CD4-positive, alpha-beta T cell (primary cell): ENCODE results near the gene PAMR1. TPM values are rescaled to one million over a fixed set of nuclear protein-coding genes. Genes with fewer than 3 reads are reported as not detected.

Source experiments
- ATAC-seq: fragments of 200-7000 bp; cut with Tn5 transposase; one replicate; pipeline ENCODE4 v1.10.0; 2022; ENCODE audit warnings: mild to moderate bottlenecking; ENCODE audit not compliant: poor library complexity
- CTCF ChIA-PET: fragments of 350-600 bp; sonication (Branson Sonifier 250); formaldehyde crosslinking; loops from one replicate; lab custom pipeline; 2021; ENCODE audit warnings: antibody characterized with exemption, inconsistent platforms; lab: Charles Lee
- POLR2A ChIA-PET: fragments of 350-600 bp; sonication (Branson Sonifier 250); formaldehyde crosslinking; loops from one replicate; lab custom pipeline; 2021; ENCODE audit warnings: antibody characterized with exemption, inconsistent platforms; lab: Charles Lee
- DNase-seq, 14 experiments: peaks; one replicate each; pipeline ENCODE4 v3.0.0-alpha.2; 2013 to 2020; ENCODE audit warnings: mixed read lengths in 2 of 14
- H3K27ac ChIP-seq, 2 donors: one replicate each; pipeline versions ENCODE4 v1.5.1 to v1.7.0; 2013; ENCODE audit warnings: low read length in 2 of 2, low read depth in 1 of 2, mild to moderate bottlenecking in 1 of 2
- H3K27me3 ChIP-seq, 2 experiments: 1 replicate in 1 of 2; 2 replicates in 1 of 2; pipeline versions ENCODE4 v1.6.1 to v1.7.0; 2013; ENCODE audit warnings: low read length in 2 of 2, control low read depth in 1 of 2, mild to moderate bottlenecking in 1 of 2, moderate library complexity in 1 of 2; ENCODE audit not compliant: insufficient read depth in 2 of 2, control insufficient read depth in 1 of 2
- H3K36me3 ChIP-seq: one replicate; pipeline ENCODE4 v1.6.1; 2013; ENCODE audit warnings: low read length, control low read depth; ENCODE audit not compliant: insufficient read depth
- H3K4me1 ChIP-seq: one replicate; pipeline ENCODE4 v1.6.1; 2013; ENCODE audit warnings: low read length, control low read depth; ENCODE audit not compliant: insufficient read depth
- H3K4me3 ChIP-seq: one replicate; pipeline ENCODE4 v1.5.1; 2013; ENCODE audit warnings: mild to moderate bottlenecking, low read length, moderate library complexity
- H3K9me3 ChIP-seq, 2 experiments: 1 replicate in 1 of 2; 2 replicates in 1 of 2; pipeline versions ENCODE4 v1.6.1 to v1.7.0; 2013; ENCODE audit warnings: low read length in 2 of 2, mild to moderate bottlenecking in 2 of 2, control low read depth in 1 of 2, moderate library complexity in 1 of 2; ENCODE audit not compliant: control insufficient read depth in 1 of 2, insufficient read depth in 1 of 2
- H3K27ac Mint-ChIP-seq: one replicate; pipeline ENCODE4 v1.8.0; 2020; ENCODE audit warnings: mixed read lengths
- H3K27me3 Mint-ChIP-seq: one replicate; pipeline ENCODE4 v1.8.0; 2021; ENCODE audit warnings: mixed read lengths
- H3K36me3 Mint-ChIP-seq: one replicate; pipeline ENCODE4 v1.8.0; 2021; ENCODE audit warnings: low read depth, mixed read lengths
- H3K4me1 Mint-ChIP-seq: one replicate; pipeline ENCODE4 v1.8.0; 2021; ENCODE audit warnings: low read depth, mixed read lengths
- H3K4me3 Mint-ChIP-seq: one replicate; pipeline ENCODE4 v1.8.0; 2020; ENCODE audit warnings: mild to moderate bottlenecking, mixed read lengths
- H3K9me3 Mint-ChIP-seq: one replicate; pipeline ENCODE4 v1.8.0; 2020; ENCODE audit warnings: mixed read lengths
- CTCF ChIP-seq: fragments of 200-600 bp; IDR thresholded peaks from one replicate; pipeline ENCODE4 v1.8.0; 2022; ENCODE audit warnings: antibody characterized with exemption, mild to moderate bottlenecking
- intact Hi-C, 2 experiments: fragments of 100-400 bp; cut with DNase I in 1 of 2; cut with micrococcal nuclease in 1 of 2; formaldehyde crosslinking; loops; one replicate each; pipeline versions ENCODE4 v1.15.1 to v1.9.0; 2023 to 2025; cut with DNase I, micrococcal nuclease
- total RNA-seq, 174 experiments: library from RNA in 2 of 174; stranded (reverse) in 2 of 174; gene quantifications; one replicate each; pipeline ENCODE4 v1.2.3 and lab custom pipeline; 2021 to 2026

The PAMR1 gene
- total RNA-seq, 2 experiments from 2014 or later = not detected

DNA sequence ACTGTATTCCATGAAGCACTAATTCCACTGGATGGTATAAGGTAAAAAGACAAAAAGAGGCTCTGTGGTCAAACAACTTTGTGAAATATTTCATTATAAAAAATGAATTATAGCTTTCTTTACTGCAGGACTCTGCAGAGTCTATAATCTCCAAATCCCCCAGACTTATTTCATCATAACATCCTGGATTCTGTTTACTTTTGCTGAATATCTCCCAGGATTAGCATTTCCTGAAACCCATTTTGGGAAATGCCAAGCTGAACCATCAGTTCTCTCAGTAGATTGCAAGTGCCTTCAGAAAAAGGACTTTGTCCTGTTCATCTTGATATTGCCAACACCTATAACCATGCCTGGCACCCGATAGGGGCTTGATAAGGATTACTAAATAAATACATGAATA is 7.9 kb downstream of the PAMR1 start:
- no peak overlapping the region for H3K27ac Mint-ChIP-seq
- no peaks in the 10 kb centered on the region for H3K36me3 ChIP-seq
- H3K9me3 ChIP-seq = no peaks in the 10 kb centered on the region
- no peak overlapping the region for H3K27ac ChIP-seq
- ATAC-seq = no peak
- no peaks in the 10 kb centered on the region for H3K36me3 Mint-ChIP-seq
- H3K27me3 ChIP-seq = peaks cover 11 to 28% of the 10 kb centered on the region in 2 experiments
- no peaks in the 10 kb centered on the region for H3K9me3 Mint-ChIP-seq
- no peak for TF ChIP-seq CTCF
- intact Hi-C loops = no loop called here
- H3K4me1 ChIP-seq = no peaks in the 10 kb centered on the region
- H3K4me3 ChIP-seq = no peak overlapping the region
- H3K4me1 Mint-ChIP-seq = no peaks in the 10 kb centered on the region
- H3K27me3 Mint-ChIP-seq = peaks cover 76% of the 10 kb centered on the region
- ChIA-PET POLR2A (no interaction called here), CTCF (no interaction called here)
- no peak for DNase-seq
- H3K4me3 Mint-ChIP-seq = no peak overlapping the region

DNA sequence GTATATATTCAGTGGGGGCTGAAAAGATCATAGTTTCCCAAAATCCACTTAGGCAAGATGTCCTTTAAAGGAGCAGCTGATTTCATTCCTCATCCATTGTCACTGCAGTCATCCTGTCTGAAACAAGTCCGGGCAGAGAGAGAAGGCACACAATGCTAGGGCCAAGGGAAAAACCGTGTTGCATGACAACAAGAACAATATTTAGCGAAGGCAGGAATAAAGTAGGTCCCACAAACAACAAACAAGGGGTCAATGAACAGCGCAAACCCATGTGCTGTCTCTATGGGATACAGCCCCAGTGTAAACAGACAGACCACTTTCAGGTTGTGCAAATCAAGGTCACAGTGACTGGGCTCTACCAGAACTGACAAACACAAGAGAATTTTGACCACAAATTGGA is 9.0 kb downstream of the PAMR1 start:
- CTCF ChIA-PET = no interaction called here
- intact Hi-C loops = no loop called here
- POLR2A ChIA-PET = no interaction called here
- Mint-ChIP-seq H3K9me3 (no peaks in the 10 kb centered on the region), H3K4me1 (no peaks in the 10 kb centered on the region), H3K27ac (no peak overlapping the region), H3K27me3 (peaks cover 80% of the 10 kb centered on the region), H3K36me3 (no peaks in the 10 kb centered on the region), H3K4me3 (no peak overlapping the region)
- Histone ChIP-seq H3K27ac (no peak overlapping the region), H3K4me1 (no peaks in the 10 kb centered on the region), H3K36me3 (no peaks in the 10 kb centered on the region), H3K27me3 (peaks cover 11 to 26% of the 10 kb centered on the region in 2 experiments), H3K4me3 (no peak overlapping the region), H3K9me3 (no peaks in the 10 kb centered on the region)
- no peak for TF ChIP-seq CTCF
- DNase-seq (no peak), ATAC-seq (no peak)

DNA sequence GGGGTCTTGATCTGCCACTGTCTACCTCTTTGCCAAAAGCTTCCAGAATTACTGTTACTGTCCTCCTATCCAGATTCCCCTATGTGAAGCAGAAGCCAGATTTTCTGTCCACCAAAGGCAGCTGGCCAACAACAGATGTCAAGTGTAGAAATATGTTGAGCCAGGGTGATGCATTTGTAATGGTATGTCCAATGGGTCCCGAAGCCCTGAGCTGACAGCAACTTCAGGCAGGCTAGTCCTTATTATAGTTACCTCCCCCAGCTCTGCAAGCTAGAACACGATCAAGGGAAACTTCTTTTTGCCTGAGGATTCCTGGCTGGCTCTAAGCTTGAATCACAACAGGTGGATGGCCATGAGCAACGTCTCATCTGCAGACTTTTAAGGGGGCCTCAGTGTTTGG is 10.2 kb downstream of the PAMR1 start:
- ChIA-PET POLR2A (no interaction called here), CTCF (no interaction called here)
- no peaks in the 10 kb centered on the region for H3K9me3 Mint-ChIP-seq
- no peak overlapping the region for H3K4me3 ChIP-seq
- TF ChIP-seq CTCF = no peak
- H3K27ac Mint-ChIP-seq = no peak overlapping the region
- no peaks in the 10 kb centered on the region for H3K4me1 Mint-ChIP-seq
- no peaks in the 10 kb centered on the region for H3K4me1 ChIP-seq
- DNase-seq (no peak), ATAC-seq (no peak)
- H3K36me3 ChIP-seq = no peaks in the 10 kb centered on the region
- H3K9me3 ChIP-seq = no peaks in the 10 kb centered on the region
- intact Hi-C loops = no loop called here
- peaks cover 80% of the 10 kb centered on the region for H3K27me3 Mint-ChIP-seq
- no peaks in the 10 kb centered on the region for H3K36me3 Mint-ChIP-seq
- peaks cover 4 to 21% of the 10 kb centered on the region in 2 experiments for H3K27me3 ChIP-seq
- no peak overlapping the region for H3K27ac ChIP-seq
- no peak overlapping the region for H3K4me3 Mint-ChIP-seq
